H1 (cell line): ENCODE data around the gene RXFP1. TPM values are rescaled to one million over a fixed set of nuclear protein-coding genes. Genes with fewer than 3 reads are reported as not detected.

ENCODE experiments used
- BACH1 ChIP-seq: IDR thresholded peaks from 2 replicates; pipeline ENCODE4 v1.6.1; 2012; ENCODE audit warnings: low read length, improper control_type of control experiment
- CEBPB ChIP-seq: IDR thresholded peaks from 2 replicates; pipeline ENCODE4 v1.6.1; 2012; ENCODE audit warnings: low read depth, low read length
- POLR2AphosphoS5 ChIP-seq: IDR thresholded peaks from 2 replicates; pipeline ENCODE4 v1.6.1; 2011; ENCODE audit warnings: low read depth, low read length
- TBP ChIP-seq: IDR thresholded peaks from 2 replicates; pipeline ENCODE4 v1.6.1; 2011; ENCODE audit warnings: low read depth, low read length, improper control_type of control experiment
- polyA plus RNA-seq, 7 experiments: library from polyadenylated mRNA; depleted of rRNA in 3 of 7; stranded (reverse) in 5 of 7; unstranded in 2 of 7; fragments of >200 nt in 5 of 7; fragments of 200-250 nt in 2 of 7; gene quantifications; 1 replicate in 5 of 7; 2 replicates in 1 of 7; 4 replicates in 1 of 7; pipeline versions ENCODE4 v1.2.1 to v1.2.3, GENCODE V29; 2011 to 2013; ENCODE audit warnings: missing spikeins in 2 of 7, mixed read lengths in 2 of 7
- total RNA-seq: library from RNA; stranded (reverse); fragmentation: NEBNext Ultra II Directional; extraction: Animal tissue kit (Norgen Biotek cat#: 25700); gene quantifications from 2 replicates; pipeline ENCODE4 v1.2.1, GENCODE V29; 2021

RXFP1 gene
- total and polyA plus RNA-seq, 2 of the 8 experiments (the other 6 are each of a cell fraction or from before 2014, with no cell fraction given), result 0.14 to 0.56 TPM

GRCh38 chr4:158669310-158669709 lies 147.6 kb downstream of the RXFP1 start (continued):
- TF ChIP-seq CEBPB (no peak), BACH1 (no peak), POLR2AphosphoS5 (no peak), TBP (no peak)
